ENCODE measurements around the gene GPD1. TPM values are rescaled to one million over a fixed set of nuclear protein-coding genes. Genes with fewer than 3 reads are reported as not detected.
"Not testable (repeated sequence)": the region's sequence is repeated elsewhere in the genome, so short reads cannot be mapped to it uniquely, and the experiment has no call there.

The GPD1 gene
- total RNA-seq, 4 donors from 2014 or later, result not detected

GRCh38 chr12:50081096-50081808 is 22.6 kb upstream of the GPD1 start:
- intact Hi-C loops (cut with DNase I; ENCODE audit: low total_unique reads), result no loop called here
- no peak for DNase-seq
- H3K27ac ChIP-seq, result peak overlapping the region in 1 of 2 donors; percentile 16

GRCh38 chr12:50082644-50083043 is 21.2 kb upstream of the GPD1 start:
- Histone ChIP-seq H3K9me3 (no peaks in the 10 kb centered on the region), H3K4me3 (no peak overlapping the region), H3K4me1 (no peaks in the 10 kb centered on the region), H3K27ac (no peak overlapping the region), H3K27me3 (no peaks in the 10 kb centered on the region), H3K36me3 (no peaks in the 10 kb centered on the region)
- intact Hi-C loops (cut with DNase I; ENCODE audit: low total_unique reads), result no loop called here
- DNase-seq, result no peak
- TF ChIP-seq POLR2A (IDR thresholded peaks at IDR 0.05) (no peak), CTCF (IDR thresholded peaks at IDR 0.05) (no peak)

More at GRCh38 chr12:50081096-50081808, 22.6 kb upstream of the GPD1 start:
- Histone ChIP-seq H3K36me3 (no peaks in the 10 kb centered on the region), H3K4me3 (no peak overlapping the region), H3K9me3 (no peaks in the 10 kb centered on the region), H3K27me3 (no peaks in the 10 kb centered on the region), H3K4me1 (no peaks in the 10 kb centered on the region)
- no peak for TF ChIP-seq POLR2A (IDR thresholded peaks at IDR 0.05)
- TF ChIP-seq CTCF (IDR thresholded peaks at IDR 0.05), result no peak

GRCh38 chr12:50083301-50083700 is 20.5 kb upstream of the GPD1 start:
- no peak overlapping the region for H3K4me3 ChIP-seq
- no peak for TF ChIP-seq POLR2A (IDR thresholded peaks at IDR 0.05)
- TF ChIP-seq CTCF (IDR thresholded peaks at IDR 0.05), result no peak
- DNase-seq, result no peak
- no peaks in the 10 kb centered on the region for H3K4me1 ChIP-seq
- H3K27me3 ChIP-seq, result no peaks in the 10 kb centered on the region
- intact Hi-C loops (cut with DNase I; ENCODE audit: low total_unique reads), result no loop called here
- H3K36me3 ChIP-seq, result no peaks in the 10 kb centered on the region
- peak overlapping the region in 1 of 2 donors; percentile 7 for H3K27ac ChIP-seq
- no peaks in the 10 kb centered on the region for H3K9me3 ChIP-seq

- H3K36me3 ChIP-seq; H3K9me3 ChIP-seq; DNase-seq; H3K4me1 ChIP-seq; intact Hi-C loops (cut with DNase I; ENCODE audit: low total_unique reads); H3K27me3 ChIP-seq: not testable (repeated sequence)
- Histone ChIP-seq H3K4me3 (peak overlapping the region; percentile 63 to 88), H3K27ac (peak overlapping the region; percentile 93 to 98)
Measured at GRCh38 chr12:50084409-50084774, 19.4 kb upstream of the GPD1 start.

GRCh38 chr12:50084775-50085614 is 18.8 kb upstream of the GPD1 start, which contains the start of gene SMARCD1:
Gene SMARCD1 (plus strand): TSS chr12:50085342. CDS start chr12:50085370, 28 bp downstream.
- Histone ChIP-seq H3K27ac (peak within 1 kb of the TSS; percentile 93 to 98), H3K9me3 (no peaks in the 10 kb centered on the region), H3K4me1 (no peaks in the 10 kb centered on the region), H3K36me3 (no peaks in the 10 kb centered on the region), H3K27me3 (no peaks in the 10 kb centered on the region), H3K4me3 (peak within 1 kb of the TSS; percentile 63 to 88)
- TF ChIP-seq CTCF (IDR thresholded peaks at IDR 0.05) (peak; percentile 20 to 66 (median 55)), POLR2A (IDR thresholded peaks at IDR 0.05) (peak in 1 of 2 donors; percentile 51)
- intact Hi-C loops (cut with DNase I; ENCODE audit: low total_unique reads), result no loop called here
- DNase-seq, result peak; percentile 90 to 93
